ENCODE measurements around the gene RILP.

The RILP gene

GRCh38 chr17:1627982-1628855, 21.4 kb downstream of the RILP start, which contains the start of gene SLC43A2:
SLC43A2 (minus strand) TSS chr17:1628834; CDS start chr17:1627874, 960 bp downstream.
- DNase-seq (ENCODE audit: low read depth), result peak; percentile 73

- DNase-seq (ENCODE audit: low read depth), result no peak
Measured at GRCh38 chr17:1627182-1627981, 22.3 kb downstream of the RILP start.

GRCh38 chr17:1626333-1626732, 23.3 kb downstream of the RILP start:
- no peak for DNase-seq (ENCODE audit: low read depth)

GRCh38 chr17:1625581-1625980, 24.1 kb downstream of the RILP start:
- no peak for DNase-seq (ENCODE audit: low read depth)

- no peak for DNase-seq (ENCODE audit: low read depth)
Measured at GRCh38 chr17:1625053-1625452, 24.6 kb downstream of the RILP start.

GRCh38 chr17:1624650-1625049, 25.0 kb downstream of the RILP start:
- no peak for DNase-seq (ENCODE audit: low read depth)

- no peak for DNase-seq (ENCODE audit: low read depth)
Measured at GRCh38 chr17:1623057-1623630, 26.5 kb downstream of the RILP start.

- DNase-seq (ENCODE audit: low read depth), result no peak
Measured at GRCh38 chr17:1621273-1621954, 28.3 kb downstream of the RILP start.

GRCh38 chr17:1620486-1620885, 29.2 kb downstream of the RILP start:
- no peak for DNase-seq (ENCODE audit: low read depth)

GRCh38 chr17:1617620-1618174, 32.0 kb downstream of the RILP start:
- DNase-seq (ENCODE audit: low read depth), result no peak

GRCh38 chr17:1616101-1616500, 33.6 kb downstream of the RILP start:
- no peak for DNase-seq (ENCODE audit: low read depth)

GRCh38 chr17:1612400-1612799, 37.3 kb downstream of the RILP start:
- DNase-seq (ENCODE audit: low read depth), result no peak

GRCh38 chr17:1611715-1612114, 38.0 kb downstream of the RILP start:
- DNase-seq (ENCODE audit: low read depth), result no peak

- no peak for DNase-seq (ENCODE audit: low read depth)
Measured at GRCh38 chr17:1608676-1609075, 41.0 kb downstream of the RILP start.

- no peak for DNase-seq (ENCODE audit: low read depth)
Measured at GRCh38 chr17:1607971-1608320, 41.7 kb downstream of the RILP start.

- DNase-seq (ENCODE audit: low read depth), result no peak
Measured at GRCh38 chr17:1606352-1606985, 43.2 kb downstream of the RILP start.

- no peak for DNase-seq (ENCODE audit: low read depth)
Measured at GRCh38 chr17:1605681-1606351, 43.9 kb downstream of the RILP start.

- DNase-seq (ENCODE audit: low read depth), result no peak
Measured at GRCh38 chr17:1604831-1605528, 44.7 kb downstream of the RILP start.

GRCh38 chr17:1601571-1601970, 48.1 kb downstream of the RILP start:
- no peak for DNase-seq (ENCODE audit: low read depth)

- no peak for DNase-seq (ENCODE audit: low read depth)
Measured at GRCh38 chr17:1598399-1599095, 51.1 kb downstream of the RILP start.

Data from stimulated activated CD8-positive, alpha-beta memory T cell treated with anti-CD3 and anti-CD28 coated beads, Interleukin-15, amount 100 ng/mL, for 24 hours (primary cell).